Posterior vena cava (tissue), 2 donors: ENCODE data around the gene RMND5A. TPM values are rescaled to one million over a fixed set of nuclear protein-coding genes. Genes with fewer than 3 reads are reported as not detected.
A peak's percentile ranks its signal among the peaks of the same experiment; 100 is the strongest.
"Not testable (repeated sequence)": the region's sequence is repeated elsewhere in the genome, so short reads cannot be mapped to it uniquely, and the experiment has no call there.

Experiments
- DNase-seq: peaks from one replicate; pipeline ENCODE4 v3.0.0-alpha.2; 2020; ENCODE audit warnings: low spot score
- intact Hi-C, 2 donors: fragments of 100-400 bp; cut with DNase I; formaldehyde crosslinking; loops; one replicate each; pipeline versions ENCODE4 v1.14.1 to v1.14.2; 2022 to 2023
- total RNA-seq, 2 donors: library from RNA; stranded (reverse); fragmentation: NEBNext Ultra II Directional; extraction: Animal tissue kit (Norgen Biotek cat#: 25700); gene quantifications; one replicate each; pipeline ENCODE4 v1.2.1, GENCODE V29; 2021
- donor health status: DM: yes; HTN: yes; CAD: no.
- donor health status: DM: yes; HTN: yes; CAD: no.

The RMND5A gene
- total RNA-seq, 2 donors from 2014 or later: 20.3 to 22.9 TPM

DNA sequence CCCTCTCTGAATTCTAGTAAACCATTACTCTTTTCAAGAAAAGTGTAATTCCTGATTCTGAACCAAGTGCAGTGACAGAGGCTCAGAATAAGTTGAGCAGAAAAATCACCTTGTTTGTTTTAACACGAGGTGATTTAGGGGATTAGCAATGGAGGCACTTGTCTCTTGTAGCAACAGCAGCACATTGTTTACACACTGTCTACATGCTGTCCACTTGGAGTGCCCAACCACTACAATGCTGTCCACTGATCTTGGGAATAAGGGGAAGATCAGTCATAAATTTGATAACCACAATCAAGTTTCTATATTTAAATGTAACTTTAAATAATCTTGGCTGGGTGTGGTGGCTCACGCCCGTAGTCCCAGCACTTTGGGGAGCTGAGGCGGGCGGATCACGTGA is 13.9 kb upstream of the RMND5A start:
- intact Hi-C loops: no loop called here
- DNase-seq: no peak

GRCh38 chr2:86706935-86707334 is 13.2 kb upstream of the RMND5A start:
- DNase-seq: no peak
- intact Hi-C loops: no loop called here

DNA sequence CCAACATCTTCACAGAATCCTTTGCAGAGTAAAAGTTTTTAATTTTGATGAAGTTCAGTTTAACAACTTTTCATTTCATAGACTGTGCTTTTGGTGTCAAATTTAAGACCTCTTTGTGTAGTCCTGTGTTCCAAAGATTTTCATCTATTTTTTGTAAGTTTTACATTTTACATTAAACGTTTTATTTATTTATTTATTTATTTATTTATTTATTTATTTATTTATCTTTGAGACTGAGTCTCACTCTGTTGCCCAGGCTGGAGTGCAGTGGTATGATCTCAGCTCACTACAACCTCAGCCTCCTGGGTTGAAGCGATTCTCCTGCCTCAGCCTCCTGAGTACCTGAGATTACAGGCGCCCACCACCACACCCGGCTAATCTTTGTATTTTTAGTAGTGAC is 12.0 kb upstream of the RMND5A start:
- intact Hi-C loops, DNase-seq: not testable (repeated sequence)

DNA sequence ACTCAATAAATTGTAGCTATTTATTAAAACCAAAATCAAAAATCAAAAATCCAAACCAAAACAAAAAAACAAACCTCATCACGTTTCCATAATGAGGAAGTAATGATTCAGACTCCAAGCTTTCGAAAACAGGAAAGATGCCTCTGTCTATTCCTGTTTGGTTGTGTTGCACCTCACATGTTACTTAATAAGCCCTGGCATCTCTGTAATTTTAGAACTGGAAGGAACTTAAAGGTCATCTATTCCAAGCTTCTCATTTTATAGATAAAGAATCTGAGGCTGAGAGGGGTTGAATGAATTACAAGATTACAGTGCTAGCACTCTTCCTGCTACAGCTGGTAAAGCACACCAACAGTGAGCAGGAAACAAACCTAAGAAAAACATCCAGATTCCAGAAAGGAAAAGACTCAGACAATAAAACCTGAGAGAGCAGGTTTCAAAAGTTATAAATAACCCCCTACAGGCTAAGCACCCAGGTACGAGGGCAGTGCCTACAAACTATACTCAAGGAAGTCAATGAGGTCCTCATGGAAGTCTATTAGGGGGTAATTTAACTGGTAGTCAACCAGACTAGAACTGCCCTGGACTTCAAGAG is 5.4 kb upstream of the RMND5A start:
- DNase-seq, intact Hi-C loops: not testable (repeated sequence)

DNA sequence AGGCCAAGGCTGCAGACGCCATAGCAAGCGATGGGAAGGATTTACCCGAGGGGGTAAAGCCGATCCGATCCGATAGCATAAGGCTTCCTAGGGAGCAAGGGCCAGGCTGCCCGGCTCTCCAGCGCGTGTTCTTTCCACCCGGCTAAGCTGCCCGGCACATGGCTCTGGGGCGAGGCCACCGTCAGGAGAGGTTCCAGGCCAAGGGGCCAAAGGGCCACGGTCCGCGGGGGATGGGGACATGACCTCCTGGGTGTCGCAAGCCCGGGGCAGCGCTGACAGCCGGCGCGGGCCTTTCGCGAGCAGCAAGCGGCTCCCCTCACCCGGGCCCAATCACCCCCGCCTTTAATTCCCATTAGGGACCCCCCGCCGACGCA is 841 bp upstream of the RMND5A start:
- intact Hi-C loops: not testable (repeated sequence)

DNA sequence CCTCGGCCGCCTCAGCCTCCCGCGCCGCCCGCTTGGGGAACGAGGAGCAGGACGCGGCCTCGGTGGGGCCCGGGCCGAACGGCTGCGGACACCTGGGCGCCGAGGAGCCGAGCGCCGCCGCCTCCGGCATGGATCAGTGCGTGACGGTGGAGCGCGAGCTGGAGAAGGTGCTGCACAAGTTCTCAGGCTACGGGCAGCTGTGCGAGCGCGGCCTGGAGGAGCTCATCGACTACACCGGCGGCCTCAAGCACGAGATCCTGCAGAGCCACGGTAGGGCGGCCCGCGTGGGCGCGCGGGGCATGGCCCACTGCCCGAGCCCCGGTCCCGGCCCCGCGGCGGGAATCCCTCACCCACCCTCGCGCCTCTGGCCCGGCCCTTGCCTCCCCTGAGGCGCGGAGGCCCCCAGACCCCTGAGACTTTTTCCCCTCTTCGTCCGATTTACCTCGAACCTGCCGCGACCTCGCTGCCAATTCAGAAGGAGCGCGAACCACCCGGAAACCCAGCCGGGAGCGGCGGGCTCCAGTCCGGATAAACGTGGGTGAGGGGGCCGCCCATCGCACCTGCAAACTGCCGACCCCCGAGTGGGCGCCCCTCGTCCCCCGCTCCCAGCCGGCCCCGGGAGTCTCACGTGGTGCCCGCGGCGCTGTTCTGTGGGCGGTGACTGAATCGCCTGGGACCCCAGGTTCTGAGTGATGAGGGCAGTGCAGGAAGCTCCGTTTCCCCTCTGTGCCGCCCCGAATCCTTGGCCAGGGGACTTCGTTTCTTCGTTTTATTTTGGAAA is 639 bp downstream of the RMND5A start:
- intact Hi-C loops: not testable (repeated sequence)
- peak; percentile 83 for DNase-seq

More for the DNA sequence above, 841 bp upstream of the RMND5A start:
- not testable (repeated sequence) for DNase-seq

DNA sequence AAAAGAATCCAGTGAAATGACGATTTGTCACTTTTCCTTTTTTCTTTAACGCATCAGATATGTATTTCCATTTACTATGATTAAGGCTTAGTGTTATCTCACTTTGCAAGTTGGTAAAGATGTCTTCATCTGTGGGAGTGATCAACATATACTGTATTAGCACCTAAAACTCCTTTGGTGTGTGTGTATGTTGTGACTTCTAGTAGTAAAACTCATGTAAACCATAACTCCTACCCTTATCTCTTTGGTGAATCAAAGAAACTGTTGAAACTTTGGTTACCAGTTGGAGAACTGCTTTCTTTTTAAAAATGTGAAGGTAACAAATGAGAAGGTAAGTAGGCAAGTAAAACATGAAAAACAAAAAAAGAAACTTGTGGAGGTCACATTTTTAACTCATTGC is 5.6 kb downstream of the RMND5A start:
- DNase-seq, intact Hi-C loops: not testable (repeated sequence)

- DNase-seq, intact Hi-C loops: not testable (repeated sequence)
These were observed 12.0 kb downstream of the RMND5A start for GRCh38 chr2:86732040-86732525.

DNA sequence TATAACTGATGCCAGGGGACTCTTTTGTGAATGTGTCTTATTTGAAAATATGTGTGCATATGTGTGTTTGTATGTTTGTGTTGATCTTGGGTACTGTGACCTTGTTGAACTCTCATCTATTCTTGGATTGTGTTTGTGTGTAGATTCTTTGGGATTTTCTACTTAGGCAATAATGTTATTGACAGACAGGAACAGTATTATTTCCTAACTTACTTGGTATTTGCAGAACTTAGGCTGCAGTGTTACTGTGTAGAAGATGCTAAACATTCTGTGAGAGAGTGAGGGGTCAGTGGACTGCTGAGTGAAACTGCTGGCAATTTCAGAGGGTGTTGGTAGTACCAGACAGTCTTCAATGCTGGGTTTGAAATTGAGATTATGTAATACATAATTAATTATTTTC is 12.7 kb downstream of the RMND5A start:
- intact Hi-C loops: not testable (repeated sequence)

GRCh38 chr2:86733528-86733927 is 13.4 kb downstream of the RMND5A start:
- intact Hi-C loops, DNase-seq: not testable (repeated sequence)

More for the DNA sequence above, 12.7 kb downstream of the RMND5A start:
- not testable (repeated sequence) for DNase-seq

GRCh38 chr2:86734896-86735295 is 14.8 kb downstream of the RMND5A start:
- DNase-seq, intact Hi-C loops: not testable (repeated sequence)

DNA sequence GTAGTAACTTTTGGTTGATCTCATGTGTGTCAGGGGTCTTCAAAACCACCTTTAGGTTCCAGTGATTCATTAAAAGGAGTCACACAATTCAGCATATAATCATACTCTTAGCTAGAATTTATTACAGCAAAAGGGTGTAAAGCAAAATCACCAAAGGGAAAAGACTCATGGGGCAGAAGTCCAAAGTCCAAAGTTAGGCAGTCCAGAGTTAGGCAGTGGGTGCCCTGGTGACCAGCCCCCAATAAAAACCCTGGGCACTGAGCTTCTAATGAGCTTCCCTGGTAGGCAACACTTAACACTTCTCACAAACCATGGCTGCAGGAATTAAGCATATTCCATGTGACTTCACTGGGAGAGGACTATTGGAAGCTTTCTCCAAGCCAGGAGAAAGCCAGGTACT is 19.4 kb downstream of the RMND5A start:
- DNase-seq, intact Hi-C loops: not testable (repeated sequence)

- intact Hi-C loops, DNase-seq: not testable (repeated sequence)
These were observed 19.8 kb downstream of the RMND5A start for GRCh38 chr2:86739889-86740288.

- intact Hi-C loops, DNase-seq: not testable (repeated sequence)
These were observed 21.9 kb downstream of the RMND5A start for GRCh38 chr2:86741889-86742498.

DNA sequence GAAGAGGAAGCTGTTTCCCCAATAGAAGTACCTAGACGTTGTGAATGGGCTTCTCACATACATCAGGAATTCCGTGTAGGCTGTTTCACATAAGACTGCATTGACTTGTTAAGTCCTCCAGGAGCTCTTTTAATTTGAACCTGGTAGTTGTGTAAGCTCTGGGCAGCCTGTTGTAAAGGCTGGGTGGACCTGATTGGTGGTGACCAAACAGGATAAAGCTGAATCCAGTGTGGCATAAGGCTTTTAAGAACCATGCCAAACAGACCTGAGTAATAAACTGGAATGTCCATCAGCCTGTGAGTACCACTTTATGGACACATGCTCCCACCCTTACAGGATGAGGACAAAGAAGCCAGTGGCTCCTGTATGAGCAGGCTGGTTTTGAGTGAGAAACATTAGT is 24.1 kb downstream of the RMND5A start:
- intact Hi-C loops: no loop called here
- DNase-seq: no peak

DNA sequence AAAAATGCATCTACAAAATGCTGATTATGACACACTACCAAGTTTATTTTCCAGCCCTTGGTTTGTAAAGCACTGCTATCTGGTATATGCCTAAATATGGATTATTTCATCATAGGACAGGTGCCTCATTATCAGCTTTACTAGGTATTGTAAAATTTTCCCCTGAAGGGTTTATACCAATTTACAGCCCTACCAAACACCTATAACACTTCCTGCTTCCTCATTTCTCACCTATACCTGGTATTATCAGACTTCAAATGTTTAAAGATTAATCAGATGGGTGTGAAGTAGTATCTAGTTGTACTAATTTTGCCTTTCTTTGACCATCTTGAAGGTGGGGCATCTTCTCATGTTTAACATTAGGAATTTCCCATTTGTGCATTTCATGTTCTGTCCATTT is 26.8 kb downstream of the RMND5A start:
- DNase-seq: no peak
- intact Hi-C loops: no loop called here

DNA sequence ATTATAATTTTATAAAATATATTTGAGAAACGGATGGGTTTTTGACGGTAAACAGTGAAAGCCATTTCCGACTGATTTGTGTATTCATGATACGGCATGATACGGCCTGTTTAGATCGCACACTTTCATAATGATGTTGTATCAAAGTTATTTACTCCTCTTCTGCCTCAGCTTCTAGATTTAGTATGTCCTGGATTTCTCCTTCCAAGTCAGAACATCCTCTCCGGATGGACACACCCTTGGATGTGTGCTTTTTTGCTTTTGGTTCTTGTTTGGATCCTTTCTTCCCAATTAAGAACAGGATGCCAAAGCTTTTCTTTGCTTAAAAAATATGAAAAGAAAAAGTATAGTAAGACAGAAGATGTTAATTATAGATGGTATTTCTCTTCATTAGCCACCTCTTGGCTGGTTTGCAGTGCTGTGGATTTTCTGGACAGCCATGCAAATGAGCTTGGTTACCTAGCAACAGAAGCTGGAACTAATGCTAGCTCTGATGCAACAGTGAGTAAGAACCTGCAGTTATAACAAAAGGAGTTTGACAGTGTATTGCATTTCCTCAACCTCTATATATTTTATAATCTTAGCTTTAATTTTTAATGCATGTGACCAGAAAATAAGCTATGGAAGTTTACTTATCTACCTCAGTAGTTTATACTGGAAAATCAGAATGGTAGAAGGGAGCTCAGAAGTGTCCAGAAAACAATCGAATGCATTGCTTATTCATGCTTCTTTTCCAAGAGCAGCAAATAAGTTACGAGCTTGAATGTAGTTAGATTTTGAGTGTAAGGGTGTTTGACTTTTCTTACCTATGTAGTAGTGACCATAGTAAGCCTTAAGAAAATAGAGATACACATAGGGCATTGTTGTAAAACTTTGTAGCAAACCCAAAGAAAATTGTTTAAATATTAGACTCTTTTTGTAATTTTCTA is 27.9 kb downstream of the RMND5A start:
- intact Hi-C loops: no loop called here
- no peak for DNase-seq

DNA sequence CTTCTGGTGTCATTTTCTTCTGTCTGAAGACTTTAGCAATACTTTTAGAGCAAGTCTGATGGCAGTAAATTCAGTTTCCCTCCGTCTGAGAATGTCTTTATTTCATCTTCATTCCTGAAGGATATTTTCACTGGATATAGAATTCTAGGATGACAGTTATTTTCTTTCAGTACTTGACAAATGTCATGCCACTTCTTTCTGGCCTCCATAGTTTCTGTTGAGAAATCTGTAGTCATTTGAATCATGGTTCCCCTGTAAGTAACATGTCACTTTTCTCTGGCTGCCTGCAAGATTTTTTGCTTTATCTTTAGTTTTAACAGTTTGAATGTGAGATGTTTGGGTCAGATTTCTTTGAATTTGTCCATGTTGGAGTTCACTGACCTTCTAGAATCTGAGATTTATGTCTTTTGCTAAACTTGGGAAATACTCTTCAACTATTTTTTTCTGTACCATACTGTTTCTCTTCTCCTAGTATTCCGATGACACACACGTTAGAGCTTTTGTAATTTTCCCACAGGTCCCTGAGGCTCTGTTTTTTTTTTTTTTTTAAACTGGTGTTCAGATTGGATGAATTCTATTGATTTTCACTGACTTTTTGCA is 30.2 kb downstream of the RMND5A start:
- intact Hi-C loops: no loop called here
- no peak for DNase-seq

DNA sequence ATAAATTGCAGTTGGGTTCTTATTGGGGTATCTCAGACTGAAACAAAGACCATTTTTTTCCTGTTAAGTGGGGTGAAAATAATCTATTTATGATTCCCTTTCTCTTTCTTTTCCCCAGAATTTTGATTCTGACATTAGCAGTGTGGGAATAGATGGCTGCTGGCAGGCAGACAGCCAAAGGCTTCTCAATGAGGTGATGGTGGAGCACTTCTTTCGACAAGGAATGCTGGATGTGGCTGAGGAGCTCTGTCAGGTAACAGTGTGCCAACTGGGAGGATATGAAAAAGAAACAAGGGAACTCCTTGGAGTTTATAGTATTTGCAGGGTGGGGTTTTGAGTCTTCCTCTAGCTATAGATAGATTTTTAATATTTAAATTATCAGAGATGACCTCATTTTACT is 31.7 kb downstream of the RMND5A start:
- DNase-seq: no peak
- intact Hi-C loops: no loop called here
